Measurements from ENCODE around the gene ANO9.
A peak's percentile ranks its signal among the peaks of the same experiment; 100 is the strongest.
"Not testable (repeated sequence)": the region's sequence is repeated elsewhere in the genome, so short reads cannot be mapped to it uniquely, and the experiment has no call there.

The ANO9 gene

DNA sequence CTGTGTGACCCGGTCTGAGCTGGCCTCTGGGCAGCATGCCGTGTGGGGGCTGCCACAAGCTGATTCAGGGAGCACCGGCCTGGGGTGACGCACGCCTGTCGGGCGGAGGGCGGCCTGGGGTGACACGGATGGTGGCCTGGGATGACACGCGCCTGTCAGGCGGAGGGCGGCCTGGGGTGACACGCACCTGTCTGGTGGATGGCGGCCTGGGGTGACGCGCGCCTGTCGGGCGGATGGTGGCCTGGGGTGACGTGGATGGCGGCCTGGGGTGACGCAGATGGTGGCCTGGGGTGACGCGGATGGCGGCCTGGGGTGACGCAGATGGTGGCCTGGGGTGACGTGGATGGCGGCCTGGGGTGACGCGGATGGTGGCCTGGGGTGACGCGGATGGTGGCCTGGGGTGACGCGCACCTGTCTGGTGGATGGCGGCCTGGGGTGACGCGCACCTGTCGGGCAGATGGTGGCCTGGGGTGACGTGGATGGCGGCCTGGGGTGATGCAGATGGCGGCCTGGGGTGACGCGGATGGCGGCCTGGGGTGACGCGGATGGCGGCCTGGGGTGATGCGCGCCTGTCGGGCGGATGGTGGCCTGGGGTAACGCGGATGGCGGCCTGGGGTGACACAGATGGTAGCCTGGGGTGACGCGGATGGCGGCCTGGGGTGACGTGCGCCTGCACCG is 29.8 kb upstream of the ANO9 start:
- DNase-seq, result no peak

DNA sequence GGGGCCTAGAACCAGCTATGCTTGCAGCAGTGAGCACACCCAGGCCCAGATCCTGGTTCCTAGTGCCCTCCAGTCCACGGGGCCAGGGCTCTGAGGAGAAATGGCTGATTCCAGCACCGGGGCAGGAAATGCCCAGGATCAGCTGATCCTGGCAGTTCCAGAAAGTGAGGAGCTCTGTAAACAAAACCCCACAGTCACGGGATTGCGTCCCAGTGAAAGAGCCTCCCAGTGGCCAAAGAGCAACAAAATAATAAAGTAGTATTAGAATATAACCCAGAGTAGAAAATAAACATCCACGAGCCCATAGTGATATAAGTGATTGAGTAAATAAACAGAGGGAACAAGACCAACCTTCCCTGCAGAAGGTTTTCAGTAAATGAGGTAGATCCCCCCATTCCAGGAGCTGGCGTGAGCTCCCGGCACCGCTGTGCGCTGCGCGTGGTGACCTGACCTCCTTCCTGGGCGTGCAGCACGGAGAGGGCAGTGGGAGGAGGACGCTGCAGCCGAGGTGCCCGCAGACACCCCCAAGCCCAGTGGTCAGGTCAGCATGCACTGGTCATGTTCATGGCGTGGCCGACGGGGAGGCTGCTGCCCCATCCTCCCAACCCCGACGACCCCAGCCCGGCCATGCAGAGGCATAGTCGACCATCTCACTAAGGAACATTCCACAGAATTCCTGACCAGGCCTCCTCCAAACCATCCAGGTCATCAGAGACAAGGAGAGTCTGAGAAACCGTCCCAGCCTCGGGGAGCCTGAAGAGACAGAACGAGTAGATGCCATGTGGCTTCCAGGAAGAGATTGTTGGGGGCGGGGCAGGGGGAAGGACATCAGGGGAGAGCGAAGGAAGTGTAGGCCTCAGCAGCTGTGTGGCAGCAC is 28.1 kb upstream of the ANO9 start:
- DNase-seq, result peak; percentile 64

GRCh38 chr11:469026-469683 is 27.3 kb upstream of the ANO9 start:
- not testable (repeated sequence) for DNase-seq

- DNase-seq, result no peak
Observed at GRCh38 chr11:468493-468892, 26.7 kb upstream of the ANO9 start.

- DNase-seq, result no peak
Observed at GRCh38 chr11:468036-468435, 26.2 kb upstream of the ANO9 start.

GRCh38 chr11:465896-466530 is 24.2 kb upstream of the ANO9 start:
- DNase-seq, result no peak

- no peak for DNase-seq
Observed at GRCh38 chr11:464316-464715, 22.5 kb upstream of the ANO9 start.

DNA sequence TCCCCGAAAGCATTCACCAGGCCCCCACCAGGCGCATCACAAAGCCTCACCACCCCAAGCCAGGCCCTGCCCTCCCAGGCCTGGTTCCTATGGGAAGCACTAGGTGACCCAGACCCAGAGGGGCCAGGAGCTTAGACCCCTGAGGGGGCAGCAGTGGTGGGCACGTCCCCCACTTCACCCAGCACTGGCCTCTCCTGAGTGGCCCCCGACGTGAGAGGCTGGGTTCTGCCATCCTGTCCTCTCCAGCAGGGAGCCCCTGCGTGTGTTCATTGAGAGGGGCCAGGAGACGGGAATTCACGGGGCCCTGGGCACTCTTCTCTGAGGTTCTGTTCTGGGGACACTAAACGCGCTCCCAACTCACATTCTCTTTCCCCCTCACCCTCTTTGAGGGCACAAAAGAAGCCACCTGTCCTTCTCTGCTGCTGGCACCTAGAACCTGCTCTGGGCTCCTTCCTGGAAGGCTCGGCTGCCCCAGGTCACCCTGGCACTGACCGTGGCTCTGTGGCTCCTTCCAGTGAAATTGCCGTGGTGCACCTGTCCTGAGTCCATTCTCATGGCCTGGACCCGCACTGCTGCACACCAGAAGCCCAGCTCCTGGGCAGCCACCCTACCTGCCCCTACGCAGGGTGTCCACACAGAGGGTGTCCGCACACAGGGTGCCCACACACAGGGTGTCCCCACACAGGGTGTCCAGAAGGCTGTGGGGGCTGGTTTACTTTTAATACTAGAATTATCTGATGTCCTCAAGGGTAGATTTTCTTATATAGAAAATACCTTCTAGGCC is 20.5 kb upstream of the ANO9 start:
- no peak for DNase-seq

DNA sequence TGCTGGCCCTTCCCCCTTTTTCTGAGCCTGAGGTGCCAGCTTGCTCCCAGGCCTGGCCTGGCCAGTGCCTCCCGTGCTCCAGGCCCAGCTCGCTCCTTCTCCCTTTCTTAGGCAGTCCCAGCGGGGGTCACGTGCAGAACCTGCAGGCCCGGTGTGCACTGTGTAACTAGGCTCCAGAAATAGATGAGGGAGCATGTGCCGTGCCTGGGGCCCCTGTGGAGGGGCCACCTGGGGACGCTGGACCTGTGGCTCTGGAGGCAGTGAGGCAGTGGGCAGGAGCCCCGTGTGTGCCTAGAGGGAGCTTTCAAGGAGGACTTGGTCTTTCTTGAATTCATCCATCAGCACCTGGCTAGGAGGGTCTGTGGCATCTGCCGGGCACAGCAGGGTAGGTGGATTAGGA is 19.8 kb upstream of the ANO9 start:
- no peak for DNase-seq

- peak; percentile 30 for DNase-seq
Observed at GRCh38 chr11:460331-461199, 18.8 kb upstream of the ANO9 start.

- no peak for DNase-seq
Observed at GRCh38 chr11:459511-460220, 17.9 kb upstream of the ANO9 start.

DNA sequence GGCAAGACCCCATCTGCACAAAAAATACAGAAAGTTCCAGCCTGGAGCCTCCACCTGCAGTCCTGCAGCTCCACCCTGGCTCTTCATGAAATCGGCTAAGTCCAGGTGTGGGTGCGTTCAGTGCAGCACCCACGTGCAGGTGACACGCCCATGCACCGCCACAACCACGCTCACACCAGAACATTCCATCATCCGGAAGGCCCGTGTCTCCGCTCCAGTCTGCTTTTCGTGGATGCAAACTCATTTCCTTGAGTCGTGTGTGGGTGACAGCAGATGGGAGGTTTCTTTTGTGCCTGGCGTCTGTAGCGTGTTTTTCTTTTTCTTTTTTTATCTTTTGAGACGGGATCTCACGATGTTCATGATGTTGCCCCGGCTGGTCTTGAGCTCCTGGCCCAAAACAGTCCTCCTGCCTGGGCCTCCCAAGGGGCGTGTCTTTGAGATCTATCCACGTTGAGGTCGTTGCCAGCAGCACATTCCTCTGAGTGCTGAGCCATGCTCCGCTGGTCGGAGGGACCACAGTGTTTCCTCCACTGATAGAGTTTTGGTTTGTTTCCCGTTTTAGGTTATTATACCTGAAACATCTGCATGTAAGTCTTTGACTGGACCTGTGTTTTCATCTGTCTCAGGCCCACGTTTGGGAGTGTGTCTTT is 15.4 kb upstream of the ANO9 start:
- peak; percentile 11 for DNase-seq

- DNase-seq, result no peak
Observed at GRCh38 chr11:456533-456932, 14.7 kb upstream of the ANO9 start.

- DNase-seq, result no peak
Observed at GRCh38 chr11:455566-456147, 13.8 kb upstream of the ANO9 start.

DNA sequence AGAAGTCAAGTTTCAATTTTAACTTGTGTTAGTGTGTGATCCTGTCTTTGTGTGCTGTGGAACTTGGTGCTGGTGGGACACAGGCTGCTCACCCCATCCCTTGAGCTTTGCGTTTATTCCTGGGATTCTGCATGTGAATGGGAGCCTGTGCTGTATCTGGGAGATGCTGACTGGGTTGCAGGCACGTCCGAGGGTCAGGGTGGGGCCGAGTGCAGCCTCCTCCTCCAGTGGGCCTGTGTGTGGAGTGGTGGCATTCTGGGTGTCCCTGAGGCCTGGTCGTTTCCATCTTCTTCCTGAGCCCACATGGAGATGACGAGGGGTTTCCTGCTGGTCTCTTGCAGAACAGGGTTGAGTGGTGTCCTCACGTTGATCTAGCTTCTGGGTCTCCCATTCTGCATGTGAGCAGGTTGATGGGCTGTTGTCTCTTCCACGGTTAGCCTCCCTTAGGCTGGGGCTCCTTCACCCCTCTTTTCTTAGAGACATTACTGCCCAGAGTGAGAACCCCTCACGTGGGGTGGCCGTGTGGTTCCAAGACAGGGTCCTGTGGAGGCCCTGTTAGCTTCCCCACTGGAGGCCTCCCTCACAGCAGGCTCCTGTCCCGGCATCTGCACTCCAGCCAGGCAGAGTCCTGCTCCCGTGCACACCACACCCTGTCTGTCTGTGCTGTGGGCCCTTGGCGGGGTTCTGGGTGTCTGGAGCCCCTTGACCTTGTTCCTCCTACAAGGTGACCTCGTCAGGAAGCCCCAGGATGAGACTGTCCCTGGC is 13.2 kb upstream of the ANO9 start:
- DNase-seq, result no peak

DNA sequence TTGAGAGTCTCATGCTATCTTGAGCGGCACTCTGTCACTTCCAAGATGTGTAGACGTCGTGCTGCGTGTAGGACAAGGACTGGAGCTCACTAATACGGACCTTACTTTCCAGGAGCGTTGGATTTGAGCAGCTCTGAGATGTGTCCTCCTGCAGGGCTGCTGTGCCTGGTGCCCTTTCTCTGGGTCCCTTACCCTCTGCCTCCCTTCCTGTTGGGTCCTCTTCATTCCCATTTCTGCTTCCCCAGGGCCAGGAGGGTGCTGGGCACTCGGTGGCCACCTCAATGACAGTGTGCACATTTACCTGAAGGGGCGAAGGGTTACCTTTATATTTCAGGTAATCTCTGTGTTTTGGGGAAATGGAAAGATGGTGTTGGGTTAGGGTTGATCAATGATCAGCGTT is 12.2 kb upstream of the ANO9 start:
- no peak for DNase-seq

DNA sequence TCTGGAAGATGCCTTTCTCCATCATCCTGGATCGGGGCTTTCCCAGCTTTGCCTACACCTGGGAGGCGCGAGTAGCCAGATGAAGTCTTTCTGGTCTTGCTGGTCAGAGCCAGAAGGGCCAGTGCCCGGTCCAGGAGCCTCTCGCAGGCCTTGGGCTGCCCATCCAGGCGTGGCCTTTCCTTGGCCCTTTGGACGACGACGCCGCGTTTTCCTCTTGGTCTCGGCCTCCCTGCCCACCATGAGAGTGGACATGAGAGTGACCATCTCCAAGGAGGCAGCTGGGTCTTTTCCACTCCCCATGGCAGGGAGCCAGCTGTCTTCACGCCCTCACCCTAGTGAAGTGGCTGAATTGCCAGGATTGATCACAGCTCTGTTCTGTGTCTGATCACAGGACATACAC is 11.8 kb upstream of the ANO9 start:
- no peak for DNase-seq

GRCh38 chr11:452916-453527 is 11.2 kb upstream of the ANO9 start:
- DNase-seq, result no peak
